HEK293 (cell line): ENCODE data around the gene WWOX.

Experiments
- ATF2 ChIP-seq: fragments of 450-650 bp; formaldehyde crosslinking; IDR thresholded peaks from 2 replicates; pipeline ENCODE4 v1.5.1; 2016; ENCODE audit warnings: missing biosample characterization, missing genetic modification characterization, low read depth
- BCL11A ChIP-seq: fragments of 450-650 bp; formaldehyde crosslinking; IDR thresholded peaks from 2 replicates; pipeline ENCODE4 v1.5.1; 2016; ENCODE audit warnings: low read depth, missing biosample characterization, missing genetic modification characterization
- GLI2 ChIP-seq: fragments of 450-650 bp; formaldehyde crosslinking; IDR thresholded peaks from 2 replicates; pipeline ENCODE4; 2017; ENCODE audit warnings: missing biosample characterization, missing genetic modification characterization, low read depth, borderline replicate concordance
- TCF7L2 ChIP-seq: IDR thresholded peaks from 2 replicates; pipeline ENCODE4 v1.6.1; 2011; ENCODE audit warnings: low read depth, mild to moderate bottlenecking, inconsistent platforms, low read length, moderate library complexity, borderline replicate concordance
- ZNF138 ChIP-seq: fragments of 450-650 bp; formaldehyde crosslinking; IDR thresholded peaks from 2 replicates; pipeline ENCODE4 v1.5.1; 2016; ENCODE audit warnings: missing biosample characterization, missing genetic modification characterization, borderline replicate concordance
- ZNF155 ChIP-seq: fragments of 450-650 bp; formaldehyde crosslinking; IDR thresholded peaks from 2 replicates; pipeline ENCODE4 v1.5.1; 2016; ENCODE audit warnings: missing biosample characterization, missing genetic modification characterization
- ZSCAN30 ChIP-seq: fragments of 450-650 bp; IDR thresholded peaks from 2 replicates; pipeline ENCODE4 v1.5.1; 2018; ENCODE audit warnings: missing biosample characterization, mild to moderate bottlenecking, missing genetic modification characterization, moderate library complexity

GRCh38 chr16:78755751-78756661, 656.6 kb downstream of the WWOX start:
- no peak for TF ChIP-seq ZNF155 (tag by site-specific recombination)
- no peak for TF ChIP-seq ZSCAN30 (tag by site-specific recombination)
- no peak for TF ChIP-seq GLI2
- TF ChIP-seq ATF2 (tag by site-specific recombination), result no peak
- TF ChIP-seq ZNF138, result no peak
- TF ChIP-seq BCL11A (tag by site-specific recombination), result no peak
- TF ChIP-seq TCF7L2, result no peak
